ENCODE data around the gene RDH8.
"Not testable (repeated sequence)": the region's sequence is repeated elsewhere in the genome, so short reads cannot be mapped to it uniquely, and the experiment has no call there.

The RDH8 gene

GRCh38 chr19:10005632-10006334 is 7.5 kb upstream of the RDH8 start:
- no peak for DNase-seq (ENCODE audit: low read depth, low spot score)

- DNase-seq (ENCODE audit: low read depth, low spot score): no peak
These were observed 7.0 kb upstream of the RDH8 start for GRCh38 chr19:10006335-10006708.

- no peak for DNase-seq (ENCODE audit: low read depth, low spot score)
These were observed 6.4 kb upstream of the RDH8 start for GRCh38 chr19:10006752-10007323.

DNA sequence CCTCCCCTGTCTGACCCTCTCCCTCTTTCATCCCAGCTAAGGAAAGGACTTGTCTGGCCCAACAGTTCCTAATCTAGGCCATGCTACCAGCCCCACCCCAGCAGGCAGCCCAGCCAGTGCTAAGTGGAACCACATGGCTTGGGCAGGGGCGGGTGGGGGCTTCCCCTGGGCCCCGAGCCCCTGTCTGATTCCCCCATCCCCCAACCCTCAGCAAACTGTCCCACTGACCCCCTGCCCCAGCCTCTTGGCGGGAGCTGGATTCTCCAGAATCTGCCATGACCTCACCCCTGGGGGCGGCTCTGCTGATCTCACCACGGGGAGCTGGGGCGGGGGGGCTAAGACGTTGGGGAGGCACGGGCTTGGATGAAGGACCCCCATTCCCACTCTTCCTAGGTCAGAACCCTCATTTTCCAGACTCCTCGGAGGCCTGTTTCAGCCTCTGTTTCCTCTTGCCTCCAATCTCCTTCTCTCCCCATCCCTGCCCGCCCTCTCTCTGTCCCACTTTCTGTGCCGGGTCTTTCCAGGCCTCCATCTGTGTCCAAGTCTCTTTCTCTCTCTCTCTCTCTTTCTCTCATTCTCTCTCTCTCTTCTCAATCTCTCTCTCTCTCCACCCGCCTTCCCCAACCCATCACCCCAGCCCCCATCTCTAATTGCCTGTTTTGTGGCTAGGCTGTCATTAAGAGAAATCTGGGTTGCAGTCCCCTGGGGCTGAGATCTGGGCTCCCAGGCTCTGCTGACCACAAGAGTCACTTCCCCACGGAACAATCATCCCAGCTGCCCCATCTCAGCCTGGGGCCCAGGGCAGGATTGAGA is 5.7 kb upstream of the RDH8 start:
- peak; percentile 20 for DNase-seq (ENCODE audit: low read depth, low spot score)

DNA sequence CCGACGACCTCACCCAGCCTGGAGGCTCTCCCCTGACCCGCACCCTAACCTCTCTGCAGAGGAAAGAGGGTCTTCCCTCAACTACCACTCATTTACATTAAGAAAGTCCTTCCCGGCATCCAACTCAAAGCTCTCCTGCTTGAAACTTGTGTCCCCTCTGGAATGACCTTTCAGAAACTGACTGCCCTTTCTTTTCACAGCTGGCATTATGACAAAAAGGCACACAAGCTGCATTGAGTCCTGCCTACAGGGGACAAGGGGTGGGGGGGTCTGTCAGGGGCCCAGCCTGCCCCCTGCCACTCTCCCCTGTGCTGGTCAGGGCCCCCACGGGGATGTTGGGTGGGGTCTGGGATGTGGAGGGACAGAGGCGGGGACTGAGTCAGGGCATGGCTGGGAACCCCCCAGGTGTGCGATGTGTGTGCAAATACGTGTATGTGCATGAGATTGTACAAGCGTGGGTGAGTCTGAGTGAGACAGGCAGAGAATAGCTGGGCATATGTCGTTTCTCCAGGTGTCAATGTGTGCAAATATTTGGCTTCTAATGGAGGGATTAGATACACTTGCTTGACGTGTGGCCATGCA is 5.0 kb upstream of the RDH8 start:
- DNase-seq (ENCODE audit: low read depth, low spot score): no peak

GRCh38 chr19:10009714-10010224 is 3.5 kb upstream of the RDH8 start:
- no peak for DNase-seq (ENCODE audit: low read depth, low spot score)

GRCh38 chr19:10010247-10010691 is 3.0 kb upstream of the RDH8 start, which contains the start of gene COL5A3:
Gene COL5A3 (minus strand): TSS chr19:10010504. CDS start chr19:10010385, 119 bp downstream.
- peak; percentile 29 for DNase-seq (ENCODE audit: low read depth, low spot score)

GRCh38 chr19:10010939-10011338 is 2.3 kb upstream of the RDH8 start:
- DNase-seq (ENCODE audit: low read depth, low spot score): no peak

DNA sequence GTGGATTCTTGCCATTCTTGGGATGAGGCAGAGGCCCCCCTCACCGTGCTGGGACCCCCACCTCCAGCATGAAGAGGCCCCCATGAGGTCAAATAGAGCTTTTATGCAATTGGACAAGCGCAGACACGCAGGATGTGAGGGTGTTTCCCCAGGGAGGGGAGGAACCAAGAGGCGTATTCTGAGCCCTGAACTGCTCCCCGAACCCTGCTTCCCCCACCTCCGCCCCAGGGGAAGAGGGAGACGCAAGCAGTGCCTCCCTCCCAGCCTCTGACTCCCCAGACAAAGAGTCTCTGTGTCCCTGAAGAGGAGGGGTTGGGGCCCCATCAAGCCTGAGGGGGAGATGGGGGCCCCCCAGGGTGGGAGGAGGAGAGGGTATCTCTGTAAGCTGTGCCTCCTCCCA is 1.3 kb upstream of the RDH8 start:
- no peak for DNase-seq (ENCODE audit: low read depth, low spot score)

DNA sequence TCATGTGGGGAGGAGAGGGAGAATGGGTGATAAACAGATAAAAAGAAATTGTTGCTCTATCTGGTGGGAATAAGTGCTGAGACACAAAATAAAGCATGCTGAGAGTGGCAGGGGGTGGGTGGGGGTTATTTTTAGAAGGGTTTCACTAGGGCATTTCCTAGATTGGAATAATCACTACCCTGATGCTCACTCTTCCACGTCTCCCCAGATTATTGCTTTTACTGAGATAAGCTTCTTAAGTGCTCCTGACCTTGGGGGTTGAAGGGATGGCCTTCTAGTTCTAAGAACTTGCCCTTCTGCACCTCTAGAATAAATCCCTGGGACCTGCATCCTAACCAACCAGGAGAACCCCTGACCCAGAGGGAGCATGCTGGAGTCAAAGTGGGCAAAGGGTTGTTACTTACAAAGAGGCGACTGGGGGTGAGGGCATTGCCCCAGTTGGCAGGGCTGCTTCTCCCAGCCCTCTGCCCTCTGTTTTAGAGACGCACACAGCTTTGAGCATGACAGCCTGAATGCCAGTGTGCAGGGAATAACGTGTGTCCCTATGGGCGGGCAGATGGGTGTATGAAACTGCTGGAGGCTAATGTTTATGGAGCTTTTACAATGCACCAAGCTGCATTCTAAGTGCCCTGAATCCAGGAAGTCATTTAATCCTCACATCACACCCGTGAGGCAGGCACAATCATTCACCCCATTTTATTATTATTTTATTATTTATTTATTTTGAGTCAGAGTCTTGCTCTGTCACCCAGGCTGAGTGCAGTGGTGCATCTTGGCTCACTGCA is 743 bp downstream of the RDH8 start:
- no peak for DNase-seq (ENCODE audit: low read depth, low spot score)

GRCh38 chr19:10018263-10018662 is 5.0 kb downstream of the RDH8 start:
- no peak for DNase-seq (ENCODE audit: low read depth, low spot score)

DNA sequence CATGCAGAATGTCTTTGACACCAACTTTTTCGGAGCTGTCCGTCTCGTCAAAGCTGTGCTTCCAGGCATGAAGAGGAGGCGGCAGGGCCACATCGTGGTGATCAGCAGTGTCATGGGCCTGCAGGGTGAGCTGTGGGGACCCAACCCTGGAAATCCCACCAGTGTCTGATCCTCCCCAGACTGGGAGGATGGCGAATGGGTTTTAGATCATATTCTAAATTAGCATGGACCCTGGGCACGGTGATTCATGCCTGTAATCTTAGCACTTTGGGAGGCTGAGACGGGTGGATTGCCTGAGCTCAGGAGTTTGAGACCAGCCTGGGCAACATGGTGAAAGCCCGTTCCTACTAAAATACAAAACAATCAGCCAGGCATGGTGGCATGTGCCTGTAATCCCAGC is 5.5 kb downstream of the RDH8 start:
- no peak for DNase-seq (ENCODE audit: low read depth, low spot score)

- DNase-seq (ENCODE audit: low read depth, low spot score): no peak
These were observed 6.0 kb downstream of the RDH8 start for GRCh38 chr19:10019246-10019645.

DNA sequence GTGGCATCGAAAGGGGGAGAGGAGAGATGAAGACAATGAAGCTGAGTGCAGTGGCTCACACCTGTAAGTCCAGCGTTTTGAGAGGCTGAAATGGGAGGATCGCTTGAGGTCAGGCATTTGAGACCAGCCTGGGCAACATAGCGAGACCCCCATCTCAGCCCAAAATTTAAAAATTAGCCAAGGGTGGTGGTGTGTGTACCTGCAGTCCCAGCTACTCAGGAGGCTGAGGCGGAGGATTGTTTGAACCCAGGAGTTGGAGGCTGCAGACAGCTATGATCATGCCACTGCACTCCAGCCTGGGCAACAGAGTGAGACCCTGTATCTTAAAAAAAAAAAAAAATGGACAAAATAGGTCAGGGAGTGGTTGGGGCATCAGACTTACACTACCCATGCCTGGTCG is 7.6 kb downstream of the RDH8 start:
- DNase-seq (ENCODE audit: low read depth, low spot score): no peak

GRCh38 chr19:10021446-10021845 is 8.2 kb downstream of the RDH8 start:
- DNase-seq (ENCODE audit: low read depth, low spot score): no peak

DNA sequence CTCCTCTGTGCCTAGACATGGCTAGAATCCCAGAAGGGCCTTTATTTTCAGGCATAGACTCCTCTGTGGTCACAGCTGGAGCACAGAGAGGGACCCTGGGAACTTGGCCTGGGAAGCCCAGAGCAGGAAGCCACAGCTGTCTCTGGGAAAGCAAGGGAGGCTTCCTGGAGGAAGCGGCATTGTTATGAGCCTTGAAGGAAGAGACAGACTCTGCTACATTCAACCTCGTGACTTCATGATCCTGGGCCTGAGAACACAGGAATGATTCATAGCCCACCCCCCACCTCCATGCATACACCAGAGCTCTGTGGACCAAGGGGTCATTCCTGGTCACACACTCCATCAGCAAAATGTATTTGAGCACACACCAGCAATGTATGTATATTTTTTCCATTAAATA is 8.6 kb downstream of the RDH8 start:
- DNase-seq (ENCODE audit: low read depth, low spot score): no peak

- not testable (repeated sequence) for DNase-seq (ENCODE audit: low read depth, low spot score)
These were observed 9.8 kb downstream of the RDH8 start for GRCh38 chr19:10023096-10023495.

- DNase-seq (ENCODE audit: low read depth, low spot score): no peak
These were observed 13.5 kb downstream of the RDH8 start for GRCh38 chr19:10026744-10027143.

GRCh38 chr19:10027158-10027997 is 14.1 kb downstream of the RDH8 start:
- DNase-seq (ENCODE audit: low read depth, low spot score): peak; percentile 98

- no peak for DNase-seq (ENCODE audit: low read depth, low spot score)
These were observed 20.3 kb downstream of the RDH8 start for GRCh38 chr19:10033614-10034013.

Data from ELF-1 (cell line).